Endothelial cell of umbilical vein (primary cell): ENCODE measurements around the gene HERPUD1. TPM values are rescaled to one million over a fixed set of nuclear protein-coding genes. Genes with fewer than 3 reads are reported as not detected.

Experiments used
- BruUV-seq: library from RNA; stranded (reverse); fragments of 400-500 nt; replicated peaks from 2 replicates; lab custom pipeline; 2021; lab: Mats Ljungman, UMichigan
- CTCF ChIA-PET: fragments of 300-600, 350-600 bp; sonication (Branson Sonifier 250); formaldehyde crosslinking; loops from one replicate; lab custom pipeline; 2021; ENCODE audit warnings: antibody characterized with exemption, inconsistent platforms; lab: Charles Lee
- POLR2A ChIA-PET: fragments of 300-600, 350-600 bp; sonication (Branson Sonifier 250); formaldehyde crosslinking; loops from one replicate; lab custom pipeline; 2021; ENCODE audit warnings: antibody characterized with exemption, inconsistent platforms; lab: Charles Lee
- DNase-seq: peaks from one replicate; pipeline ENCODE4 v3.0.0-alpha.2; 2011; ENCODE audit warnings: low read depth, low spot score
- FAIRE-seq: peaks from 2 replicates; lab custom pipeline; 2011; peaks lifted over from hg19 to GRCh38; lab: Jason Lieb, UNC
- H2AFZ ChIP-seq: 2 replicates; pipeline ENCODE4 v1.6.0; 2012; ENCODE audit warnings: low read depth, low read length, control low read depth, inconsistent platforms
- H3K27ac ChIP-seq: 2 replicates; pipeline ENCODE4 v1.5.1; 2011; ENCODE audit warnings: low read depth, mild to moderate bottlenecking, control low read depth, low read length, moderate library complexity; ENCODE audit not compliant: insufficient read depth
- H3K27me3 ChIP-seq, 2 experiments: 2 replicates each; pipeline versions ENCODE4 v1.6.0 to v1.6.1; 2011; ENCODE audit warnings: low read length in 2 of 2, mixed read lengths in 1 of 2; ENCODE audit not compliant: control insufficient read depth in 2 of 2, insufficient read depth in 2 of 2
- H3K36me3 ChIP-seq, 2 experiments: 2 replicates in 1 of 2; 3 replicates in 1 of 2; pipeline ENCODE4 v1.5.1; 2011; ENCODE audit warnings: low read length in 2 of 2, mild to moderate bottlenecking in 1 of 2, moderate library complexity in 1 of 2; ENCODE audit not compliant: control insufficient read depth in 2 of 2, insufficient read depth in 2 of 2; ENCODE audit errors: extremely low read depth in 1 of 2
- H3K4me1 ChIP-seq: 3 replicates; pipeline ENCODE4 v1.5.1; 2011; ENCODE audit warnings: mild to moderate bottlenecking, low read length; ENCODE audit not compliant: control insufficient read depth, insufficient read depth; ENCODE audit errors: extremely low read depth
- H3K4me2 ChIP-seq: 2 replicates; pipeline ENCODE4 v1.6.1; 2011; ENCODE audit warnings: low read length, control low read depth, mixed read lengths; ENCODE audit not compliant: insufficient read depth
- H3K4me3 ChIP-seq, 3 experiments: fragments of 200-600 bp in 1 of 3; sonication (generic), shearing (Covaris generic) in 1 of 3; replicated peaks in 1 of 3; 2 replicates each; pipeline ENCODE4 v1.5.1; 2011 to 2016; ENCODE audit warnings: control low read depth in 3 of 3, low read length in 3 of 3, mild to moderate bottlenecking in 2 of 3, inconsistent platforms in 1 of 3, low read depth in 1 of 3, moderate library complexity in 1 of 3; ENCODE audit not compliant: insufficient read depth in 1 of 3
- H3K79me2 ChIP-seq: 2 replicates; pipeline ENCODE4 v1.6.0; 2012; ENCODE audit warnings: low read length, inconsistent platforms; ENCODE audit not compliant: control insufficient read depth, insufficient read depth
- H3K9ac ChIP-seq: replicated peaks from 2 replicates; pipeline ENCODE3; 2011; ENCODE audit warnings: low read length, control low read depth; ENCODE audit not compliant: insufficient read depth; ENCODE audit errors: extremely low read depth
- H3K9me1 ChIP-seq: replicated peaks from 3 replicates; pipeline ENCODE4 v1.6.0; 2011; ENCODE audit warnings: mild to moderate bottlenecking, low read length; ENCODE audit not compliant: control insufficient read depth, insufficient read depth; ENCODE audit errors: extremely low read depth
- H3K9me3 ChIP-seq: replicated peaks from 2 replicates; pipeline ENCODE4 v1.5.1; 2012; ENCODE audit warnings: low read length, inconsistent platforms; ENCODE audit not compliant: control insufficient read depth, insufficient read depth
- H4K20me1 ChIP-seq: replicated peaks from 2 replicates; pipeline ENCODE3; 2011; ENCODE audit warnings: mild to moderate bottlenecking, low read length; ENCODE audit not compliant: control insufficient read depth, insufficient read depth; ENCODE audit errors: extremely low read depth
- EZH2 ChIP-seq: IDR thresholded peaks from 2 replicates; pipeline ENCODE4 v1.6.1; 2012; ENCODE audit warnings: borderline replicate concordance, low read depth, mild to moderate bottlenecking, moderate library complexity, low read length, inconsistent platforms; ENCODE audit not compliant: severe bottlenecking
- FOS ChIP-seq: IDR thresholded peaks from 2 replicates; pipeline ENCODE4 v1.6.1; 2011; ENCODE audit warnings: mild to moderate bottlenecking, low read length, moderate library complexity, borderline replicate concordance; ENCODE audit not compliant: insufficient read depth
- GATA2 ChIP-seq: IDR thresholded peaks from 2 replicates; pipeline ENCODE4 v1.7.0; 2011; ENCODE audit warnings: low read depth, mild to moderate bottlenecking, moderate library complexity, mixed read lengths, low read length; ENCODE audit not compliant: insufficient read length, insufficient read depth
- JUN ChIP-seq: IDR thresholded peaks from 2 replicates; pipeline ENCODE4 v1.6.1; 2011; ENCODE audit warnings: borderline replicate concordance, low read depth; ENCODE audit not compliant: insufficient read length, insufficient read depth
- MYC ChIP-seq: IDR thresholded peaks from one replicate; pipeline ENCODE4 v1.6.1; 2011; ENCODE audit warnings: mild to moderate bottlenecking, low read depth, low read length
- POLR2A ChIP-seq: IDR thresholded peaks from 2 replicates; pipeline ENCODE4 v1.6.1; 2012; ENCODE audit warnings: low read depth, mild to moderate bottlenecking, control low read depth, low read length
- POLR2AphosphoS5 ChIP-seq: IDR thresholded peaks from 2 replicates; pipeline ENCODE4 v1.6.1; 2012; ENCODE audit warnings: low read depth, mild to moderate bottlenecking, control low read depth, low read length, moderate library complexity; ENCODE audit not compliant: insufficient read depth
- dilution Hi-C: fragments of 300-500 bp; cut with MboI; formaldehyde crosslinking; loops from one replicate; pipeline ENCODE4 v1.15.0; 2019; ENCODE audit warnings: low sequenced_read_pairs; ENCODE audit not compliant: extremely low pct_ligation_motif_present
- intact Hi-C: fragments of 100-400 bp; cut with micrococcal nuclease; formaldehyde crosslinking; loops from one replicate; pipeline ENCODE4 v1.10.0; 2022
- polyA plus RNA-seq, 4 experiments: library from polyadenylated mRNA; depleted of rRNA in 3 of 4; stranded (reverse) in 3 of 4; unstranded in 1 of 4; fragments of >200 nt; gene quantifications; 2 replicates each; pipeline versions ENCODE4 v1.2.1 to v1.2.3, GENCODE V29; 2011 to 2012; ENCODE audit warnings: missing spikeins in 1 of 4
- total RNA-seq: library from RNA; stranded (reverse); gene quantifications from 2 replicates; pipeline ENCODE4 v1.2.3, GENCODE V29; 2021
- TF ChIP-seq, protein P1 (sequence below): IDR thresholded peaks from 2 replicates; pipeline ENCODE4 v1.6.1; 2011; ENCODE audit not compliant: insufficient read depth, insufficient read length
- TF ChIP-seq, protein P2 (sequence below), 2 donors: IDR thresholded peaks; 1 replicate in 1 of 2; 2 replicates in 1 of 2; pipeline ENCODE4 v1.5.1; 2011; ENCODE audit warnings: low read length in 2 of 2, mild to moderate bottlenecking in 2 of 2, moderate library complexity in 2 of 2, control low read depth in 1 of 2, inconsistent platforms in 1 of 2, low read depth in 1 of 2; ENCODE audit not compliant: insufficient read depth in 1 of 2; ENCODE audit errors: extremely low read depth in 1 of 2

HERPUD1 gene
- total and polyA plus RNA-seq, 2 donors (not counting 3 experiments of a cell fraction or from before 2014, with no cell fraction given), result 107 to 109 TPM

DNA sequence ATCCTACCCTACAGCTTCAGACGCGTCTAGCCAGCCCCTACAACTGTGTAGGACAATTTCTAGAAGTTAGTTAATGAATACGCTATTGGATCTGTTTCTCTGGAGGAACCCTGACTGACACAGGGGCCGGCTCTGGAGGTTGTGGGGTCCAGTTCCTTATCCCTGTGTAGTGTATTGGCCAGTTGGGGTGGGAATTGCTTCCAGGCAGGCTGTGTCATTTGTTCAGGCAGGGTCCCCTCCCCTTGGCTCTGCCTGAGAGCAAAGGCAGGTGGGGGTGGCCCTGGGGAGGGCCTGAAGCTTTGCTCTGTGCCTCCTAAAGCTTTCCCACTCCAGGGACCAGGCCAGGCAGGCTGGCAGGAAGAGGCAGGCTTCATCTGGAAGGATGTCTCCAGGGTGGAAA is 18.1 kb downstream of the HERPUD1 start:
- DNase-seq (no peak), FAIRE-seq (no peak)
- dilution Hi-C loops, result no loop called here
- Histone ChIP-seq H2AFZ (no peak overlapping the region), H3K4me3 (no peak overlapping the region), H3K36me3 (peaks cover 1 to 5% of the 10 kb centered on the region in 2 experiments), H4K20me1 (no peaks in the 10 kb centered on the region), H3K9me3 (no peaks in the 10 kb centered on the region), H3K9ac (no peak overlapping the region), H3K27me3 (no peaks in the 10 kb centered on the region), H3K79me2 (no peaks in the 10 kb centered on the region), H3K4me2 (no peak overlapping the region), H3K9me1 (no peaks in the 10 kb centered on the region), H3K4me1 (no peaks in the 10 kb centered on the region), H3K27ac (no peak overlapping the region)
- TF ChIP-seq EZH2 (no peak), POLR2AphosphoS5 (no peak), GATA2 (no peak), POLR2A (no peak), JUN (no peak), MYC (no peak), FOS (no peak)
- TF ChIP-seq, protein P1, sequence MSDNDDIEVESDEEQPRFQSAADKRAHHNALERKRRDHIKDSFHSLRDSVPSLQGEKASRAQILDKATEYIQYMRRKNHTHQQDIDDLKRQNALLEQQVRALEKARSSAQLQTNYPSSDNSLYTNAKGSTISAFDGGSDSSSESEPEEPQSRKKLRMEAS, result no peak
- TF ChIP-seq, protein P2, sequence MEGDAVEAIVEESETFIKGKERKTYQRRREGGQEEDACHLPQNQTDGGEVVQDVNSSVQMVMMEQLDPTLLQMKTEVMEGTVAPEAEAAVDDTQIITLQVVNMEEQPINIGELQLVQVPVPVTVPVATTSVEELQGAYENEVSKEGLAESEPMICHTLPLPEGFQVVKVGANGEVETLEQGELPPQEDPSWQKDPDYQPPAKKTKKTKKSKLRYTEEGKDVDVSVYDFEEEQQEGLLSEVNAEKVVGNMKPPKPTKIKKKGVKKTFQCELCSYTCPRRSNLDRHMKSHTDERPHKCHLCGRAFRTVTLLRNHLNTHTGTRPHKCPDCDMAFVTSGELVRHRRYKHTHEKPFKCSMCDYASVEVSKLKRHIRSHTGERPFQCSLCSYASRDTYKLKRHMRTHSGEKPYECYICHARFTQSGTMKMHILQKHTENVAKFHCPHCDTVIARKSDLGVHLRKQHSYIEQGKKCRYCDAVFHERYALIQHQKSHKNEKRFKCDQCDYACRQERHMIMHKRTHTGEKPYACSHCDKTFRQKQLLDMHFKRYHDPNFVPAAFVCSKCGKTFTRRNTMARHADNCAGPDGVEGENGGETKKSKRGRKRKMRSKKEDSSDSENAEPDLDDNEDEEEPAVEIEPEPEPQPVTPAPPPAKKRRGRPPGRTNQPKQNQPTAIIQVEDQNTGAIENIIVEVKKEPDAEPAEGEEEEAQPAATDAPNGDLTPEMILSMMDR (IDR thresholded peaks at IDR 0.05; ENCODE audit: extremely low read depth in 1 of 2, insufficient read depth in 1 of 2, low read depth in 1 of 2, low read length in 2 of 2), result no peak
- POLR2A ChIA-PET, result no interaction called here
- CTCF ChIA-PET, result interaction anchor here (1.5 to 4.1 kb wide), 4 partner anchors 13 to 157 kb away, joined by 3 to 54 read pairs (median 16); no protein-coding TSS in a partner anchor
- intact Hi-C loops, result no loop called here
- BruUV-seq, result no TSS peak
